SK-N-SH (cell line): ENCODE results near the gene SPINT3. TPM values are rescaled to one million over a fixed set of nuclear protein-coding genes. Genes with fewer than 3 reads are reported as not detected.

Experiments
- CTCF ChIA-PET: fragments of 300-600, 350-600 bp; formaldehyde crosslinking; extraction: SDS; loops from one replicate; lab custom pipeline; 2021; lab: Yijun Ruan, JAX
- POLR2A ChIA-PET: fragments of 350-600 bp; sonication (Branson Sonifier 250); formaldehyde crosslinking; extraction: SDS; loops from one replicate; lab custom pipeline; 2020; ENCODE audit warnings: antibody characterized with exemption, inconsistent platforms; lab: Yijun Ruan, JAX
- DNase-seq: peaks from one replicate; pipeline ENCODE4 v3.0.0; 2012
- H2AFZ ChIP-seq: fragments of 200-600 bp; sonication (generic); 2 replicates; pipeline ENCODE4 v1.8.1; 2016; ENCODE audit warnings: antibody characterized with exemption, mild to moderate bottlenecking, low read depth
- H3F3A ChIP-seq: fragments of 200-600 bp; sonication (generic); replicated peaks from 2 replicates; pipeline ENCODE3; 2016; ENCODE audit warnings: antibody characterized with exemption, mild to moderate bottlenecking; ENCODE audit not compliant: insufficient read depth
- H3K27ac ChIP-seq, 2 experiments: fragments of 200-500 bp in 1 of 2; fragments of 200-600 bp in 1 of 2; sonication (Bioruptor generic) in 1 of 2; sonication (generic), shearing (Covaris generic) in 1 of 2; 2 replicates each; pipeline versions ENCODE4 v1.5.1 to v1.6.1; 2014 to 2016; ENCODE audit warnings: low read depth in 2 of 2, inconsistent platforms in 1 of 2, low read length in 1 of 2, mild to moderate bottlenecking in 1 of 2, mixed read lengths in 1 of 2
- H3K27me3 ChIP-seq: fragments of 200-600 bp; sonication (generic), shearing (Covaris generic); 2 replicates; pipeline ENCODE4 v1.6.1; 2016; ENCODE audit warnings: mixed run types; ENCODE audit not compliant: insufficient read depth
- H3K36me3 ChIP-seq, 2 experiments: fragments of 200-500 bp in 1 of 2; fragments of 200-600 bp in 1 of 2; sonication (Bioruptor generic) in 1 of 2; sonication (generic) in 1 of 2; replicated peaks in 1 of 2; 2 replicates each; pipeline versions ENCODE3 to v1.5.1; 2014 to 2016; ENCODE audit warnings: low read length in 1 of 2, mild to moderate bottlenecking in 1 of 2; ENCODE audit not compliant: insufficient read depth in 2 of 2, control insufficient read depth in 1 of 2
- H3K4me1 ChIP-seq, 2 experiments: fragments of 200-500 bp in 1 of 2; fragments of 200-600 bp in 1 of 2; sonication (Bioruptor generic) in 1 of 2; sonication (generic), shearing (Covaris generic) in 1 of 2; 2 replicates each; pipeline versions ENCODE4 v1.5.1 to v1.6.1; 2014 to 2016; ENCODE audit warnings: low read depth in 1 of 2, low read length in 1 of 2, mixed run types in 1 of 2; ENCODE audit not compliant: insufficient read depth in 2 of 2, control insufficient read depth in 1 of 2
- H3K4me2 ChIP-seq: fragments of 200-600 bp; sonication (generic), shearing (Covaris generic); 2 replicates; pipeline ENCODE4 v1.6.1; 2017; ENCODE audit warnings: mixed run types
- H3K4me3 ChIP-seq, 2 experiments: fragments of 200-500 bp in 1 of 2; fragments of 200-600 bp in 1 of 2; sonication (Bioruptor generic) in 1 of 2; sonication (generic), shearing (Covaris generic) in 1 of 2; 2 replicates each; pipeline versions ENCODE4 v1.5.1 to v1.8.1; 2014 to 2016; ENCODE audit warnings: low read depth in 2 of 2, inconsistent platforms in 1 of 2, low read length in 1 of 2, mild to moderate bottlenecking in 1 of 2, mixed read lengths in 1 of 2, moderate library complexity in 1 of 2
- H3K79me2 ChIP-seq: fragments of 200-600 bp; sonication (generic); 2 replicates; pipeline ENCODE4 v1.8.1; 2017; ENCODE audit warnings: mild to moderate bottlenecking; ENCODE audit not compliant: insufficient read depth
- H3K9ac ChIP-seq: fragments of 200-600 bp; sonication (generic); 2 replicates; pipeline ENCODE4 v1.6.1; 2017; ENCODE audit warnings: mixed run types
- H3K9me2 ChIP-seq: fragments of 200-600 bp; sonication (generic); 2 replicates; pipeline ENCODE4 v1.6.1; 2017; ENCODE audit warnings: mixed run types
- H3K9me3 ChIP-seq: fragments of 200-600 bp; sonication (generic); 2 replicates; pipeline ENCODE4 v1.6.1; 2017; ENCODE audit warnings: mixed run types, mild to moderate bottlenecking, moderate library complexity
- H4K20me1 ChIP-seq: fragments of 200-600 bp; sonication (generic); 2 replicates; pipeline ENCODE4 v1.6.1; 2017; ENCODE audit warnings: mild to moderate bottlenecking, mixed run types; ENCODE audit not compliant: insufficient read depth
- CHD2 ChIP-seq: fragments of 150-350 bp; IDR thresholded peaks from 2 replicates; pipeline ENCODE4 v1.6.1; 2018; ENCODE audit warnings: low read length; ENCODE audit not compliant: partially characterized antibody
- ELF1 ChIP-seq: IDR thresholded peaks from 2 replicates; pipeline ENCODE4 v1.4.0; 2012
- EP300 ChIP-seq, 2 experiments: IDR thresholded peaks; 2 replicates each; pipeline versions ENCODE4 v1.4.0 to v1.6.1; 2012; ENCODE audit warnings: borderline replicate concordance in 1 of 2, low read depth in 1 of 2, low read length in 1 of 2
- EZH2phosphoT487 ChIP-seq: fragments of 200-600 bp; sonication (generic); IDR thresholded peaks from 2 replicates; pipeline ENCODE4 v1.6.1; 2017; ENCODE audit warnings: low read depth, mixed run types, mild to moderate bottlenecking, antibody characterized with exemption, moderate library complexity, borderline replicate concordance
- GATA2 ChIP-seq: sonication (generic); formaldehyde crosslinking; IDR thresholded peaks from 2 replicates; pipeline ENCODE4 v1.5.0; 2020; ENCODE audit warnings: mild to moderate bottlenecking, missing genetic modification reagents
- MEF2A ChIP-seq: IDR thresholded peaks from 2 replicates; pipeline ENCODE4 v1.4.0; 2012; ENCODE audit warnings: low read depth, borderline replicate concordance
- TEAD4 ChIP-seq: IDR thresholded peaks from 2 replicates; pipeline ENCODE4 v1.4.0; 2012; ENCODE audit warnings: mild to moderate bottlenecking, borderline replicate concordance; ENCODE audit not compliant: insufficient read depth
- YY1 ChIP-seq: IDR thresholded peaks from 2 replicates; pipeline ENCODE4 v1.4.0; 2012; ENCODE audit warnings: low read depth, mild to moderate bottlenecking
- WGBS: methylation state at CpG from one replicate; pipeline ENCODE4 v1.1.6; 2017; ENCODE audit warnings: low lambda C conversion rate; 5-methylcytosine and 5-hydroxymethylcytosine counted together
- polyA plus RNA-seq, 3 experiments: library from polyadenylated mRNA; depleted of rRNA; stranded (reverse); fragments of >200 nt; gene quantifications; 2 replicates each; pipeline ENCODE4 v1.2.3, GENCODE V29; 2012
- TF ChIP-seq, protein P1 (sequence below): IDR thresholded peaks from 2 replicates; pipeline ENCODE4 v1.4.0; 2012; ENCODE audit warnings: low read depth, borderline replicate concordance
- TF ChIP-seq, protein P2 (sequence below): IDR thresholded peaks from 2 replicates; pipeline ENCODE4 v1.6.1; 2012; ENCODE audit warnings: mild to moderate bottlenecking, low read depth, low read length, moderate library complexity
- TF ChIP-seq, protein P3 (sequence below): fragments of 200-600 bp; sonication (generic); IDR thresholded peaks from 2 replicates; pipeline ENCODE4 v1.6.1; 2017; ENCODE audit warnings: antibody characterized with exemption, mild to moderate bottlenecking, moderate library complexity

Gene SPINT3, protein sequence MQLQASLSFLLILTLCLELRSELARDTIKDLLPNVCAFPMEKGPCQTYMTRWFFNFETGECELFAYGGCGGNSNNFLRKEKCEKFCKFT
- polyA plus RNA-seq (2012; rRNA removed): not detected in 2 replicates
- polyA plus RNA-seq (2012; cell fraction: cytosol; rRNA removed): not detected in 2 replicates
- not detected in 2 replicates for polyA plus RNA-seq (2012; cell fraction: nucleus; rRNA removed)

DNA sequence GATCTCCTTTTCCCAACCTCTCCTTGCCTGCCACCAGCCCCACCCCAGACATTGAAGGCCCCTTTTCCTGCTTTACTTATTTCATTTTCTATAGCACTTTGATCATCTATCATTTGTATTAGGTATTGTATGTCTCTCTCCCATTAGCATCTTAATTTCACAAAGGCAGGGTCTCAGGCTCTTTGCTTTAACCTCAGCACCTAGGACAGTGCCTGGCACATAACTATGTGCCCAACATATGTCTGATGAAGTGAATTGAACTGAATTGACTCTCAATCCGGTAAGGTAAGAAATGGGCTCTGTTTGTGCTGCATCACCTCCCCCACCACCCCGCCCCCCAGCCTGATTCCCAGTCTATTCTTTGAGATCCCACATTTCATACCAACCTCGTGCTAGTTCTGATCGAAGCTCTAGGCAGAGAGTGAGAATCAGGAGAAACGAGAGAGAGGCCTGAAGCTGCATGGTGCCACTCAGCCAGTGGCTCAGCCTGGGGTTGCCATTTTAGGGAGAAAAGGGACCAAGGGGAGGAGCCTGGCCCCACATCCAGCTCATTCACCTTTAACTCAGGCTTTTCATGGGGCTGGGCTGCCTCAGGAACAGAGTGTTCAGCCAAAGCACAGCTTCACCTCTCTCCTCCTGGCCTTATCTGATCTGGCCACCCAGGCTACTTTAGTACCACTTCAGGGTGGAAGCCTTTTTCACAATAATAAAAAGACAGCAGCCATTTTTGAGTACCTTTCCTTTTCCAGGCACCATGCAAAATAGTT is at the start of gene SPINT3:
Gene SPINT3 (minus strand): TSS at position 476 of the 767 bp plus-strand sequence. CDS start 14 bp downstream, at position 462.
- ChIA-PET POLR2A (no interaction called here), CTCF (interaction anchor here (0.6 kb wide), 1 partner anchor 23 kb away, joined by 4 read pairs; no protein-coding TSS in a partner anchor)
- Histone ChIP-seq H4K20me1 (no peaks in the 10 kb centered on the region), H3K9me3 (no peaks in the 10 kb centered on the region), H3K4me1 (no peaks in the 10 kb centered on the region), H3K36me3 (no peaks in the 10 kb centered on the region), H3K9me2 (no peaks in the 10 kb centered on the region), H3F3A (no peaks in the 10 kb centered on the region), H3K79me2 (no peaks in the 10 kb centered on the region), H3K4me3 (no peak within 1 kb of the TSS), H3K27ac (no peak within 1 kb of the TSS), H3K9ac (no peak within 1 kb of the TSS), H2AFZ (no peak within 1 kb of the TSS), H3K27me3 (no peaks in the 10 kb centered on the region; the same call in none of the 2 replicates), H3K4me2 (no peak within 1 kb of the TSS)
- TF ChIP-seq, protein P1, sequence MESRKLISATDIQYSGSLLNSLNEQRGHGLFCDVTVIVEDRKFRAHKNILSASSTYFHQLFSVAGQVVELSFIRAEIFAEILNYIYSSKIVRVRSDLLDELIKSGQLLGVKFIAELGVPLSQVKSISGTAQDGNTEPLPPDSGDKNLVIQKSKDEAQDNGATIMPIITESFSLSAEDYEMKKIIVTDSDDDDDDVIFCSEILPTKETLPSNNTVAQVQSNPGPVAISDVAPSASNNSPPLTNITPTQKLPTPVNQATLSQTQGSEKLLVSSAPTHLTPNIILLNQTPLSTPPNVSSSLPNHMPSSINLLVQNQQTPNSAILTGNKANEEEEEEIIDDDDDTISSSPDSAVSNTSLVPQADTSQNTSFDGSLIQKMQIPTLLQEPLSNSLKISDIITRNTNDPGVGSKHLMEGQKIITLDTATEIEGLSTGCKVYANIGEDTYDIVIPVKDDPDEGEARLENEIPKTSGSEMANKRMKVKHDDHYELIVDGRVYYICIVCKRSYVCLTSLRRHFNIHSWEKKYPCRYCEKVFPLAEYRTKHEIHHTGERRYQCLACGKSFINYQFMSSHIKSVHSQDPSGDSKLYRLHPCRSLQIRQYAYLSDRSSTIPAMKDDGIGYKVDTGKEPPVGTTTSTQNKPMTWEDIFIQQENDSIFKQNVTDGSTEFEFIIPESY: no peak
- TF ChIP-seq ELF1: no peak
- TF ChIP-seq, protein P2, sequence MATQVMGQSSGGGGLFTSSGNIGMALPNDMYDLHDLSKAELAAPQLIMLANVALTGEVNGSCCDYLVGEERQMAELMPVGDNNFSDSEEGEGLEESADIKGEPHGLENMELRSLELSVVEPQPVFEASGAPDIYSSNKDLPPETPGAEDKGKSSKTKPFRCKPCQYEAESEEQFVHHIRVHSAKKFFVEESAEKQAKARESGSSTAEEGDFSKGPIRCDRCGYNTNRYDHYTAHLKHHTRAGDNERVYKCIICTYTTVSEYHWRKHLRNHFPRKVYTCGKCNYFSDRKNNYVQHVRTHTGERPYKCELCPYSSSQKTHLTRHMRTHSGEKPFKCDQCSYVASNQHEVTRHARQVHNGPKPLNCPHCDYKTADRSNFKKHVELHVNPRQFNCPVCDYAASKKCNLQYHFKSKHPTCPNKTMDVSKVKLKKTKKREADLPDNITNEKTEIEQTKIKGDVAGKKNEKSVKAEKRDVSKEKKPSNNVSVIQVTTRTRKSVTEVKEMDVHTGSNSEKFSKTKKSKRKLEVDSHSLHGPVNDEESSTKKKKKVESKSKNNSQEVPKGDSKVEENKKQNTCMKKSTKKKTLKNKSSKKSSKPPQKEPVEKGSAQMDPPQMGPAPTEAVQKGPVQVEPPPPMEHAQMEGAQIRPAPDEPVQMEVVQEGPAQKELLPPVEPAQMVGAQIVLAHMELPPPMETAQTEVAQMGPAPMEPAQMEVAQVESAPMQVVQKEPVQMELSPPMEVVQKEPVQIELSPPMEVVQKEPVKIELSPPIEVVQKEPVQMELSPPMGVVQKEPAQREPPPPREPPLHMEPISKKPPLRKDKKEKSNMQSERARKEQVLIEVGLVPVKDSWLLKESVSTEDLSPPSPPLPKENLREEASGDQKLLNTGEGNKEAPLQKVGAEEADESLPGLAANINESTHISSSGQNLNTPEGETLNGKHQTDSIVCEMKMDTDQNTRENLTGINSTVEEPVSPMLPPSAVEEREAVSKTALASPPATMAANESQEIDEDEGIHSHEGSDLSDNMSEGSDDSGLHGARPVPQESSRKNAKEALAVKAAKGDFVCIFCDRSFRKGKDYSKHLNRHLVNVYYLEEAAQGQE: peak; percentile 86
- WGBS: 5% methylated on average over 5 of the region's 5 CpGs
- no peak for DNase-seq

DNA sequence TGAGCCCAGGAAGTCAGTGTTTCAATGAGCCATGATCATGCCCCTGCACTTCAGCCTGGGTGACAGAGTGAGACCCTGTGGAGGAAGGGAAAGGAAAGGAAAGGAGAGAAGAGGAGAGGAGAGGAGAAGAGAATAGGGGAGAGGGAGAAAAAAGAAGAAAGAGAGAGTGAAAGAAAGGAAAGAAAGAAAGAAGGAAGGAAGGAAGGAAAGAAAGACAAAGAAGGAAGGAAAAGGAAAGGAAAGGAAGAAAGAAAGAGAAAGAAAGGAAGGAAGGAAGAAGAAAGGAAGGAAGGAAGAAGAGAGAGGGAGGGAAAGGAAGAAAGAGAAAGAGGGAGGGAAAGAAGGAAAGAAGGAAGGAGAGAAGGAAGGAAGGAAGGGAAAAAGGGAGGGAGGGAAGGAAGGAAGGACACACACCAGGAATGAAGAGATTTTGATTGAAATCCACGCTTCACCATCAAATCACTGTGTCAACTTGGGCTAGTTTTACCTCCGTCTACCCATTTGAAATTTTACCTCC is 49.4 kb upstream of the SPINT3 start:
- no peak overlapping the region for H3K4me2 ChIP-seq
- H2AFZ ChIP-seq: no peak overlapping the region
- no peaks in the 10 kb centered on the region; the same call in 1 of the 2 replicates for H3K27me3 ChIP-seq
- H3K4me3 ChIP-seq: no peak overlapping the region
- TF ChIP-seq, protein P3, sequence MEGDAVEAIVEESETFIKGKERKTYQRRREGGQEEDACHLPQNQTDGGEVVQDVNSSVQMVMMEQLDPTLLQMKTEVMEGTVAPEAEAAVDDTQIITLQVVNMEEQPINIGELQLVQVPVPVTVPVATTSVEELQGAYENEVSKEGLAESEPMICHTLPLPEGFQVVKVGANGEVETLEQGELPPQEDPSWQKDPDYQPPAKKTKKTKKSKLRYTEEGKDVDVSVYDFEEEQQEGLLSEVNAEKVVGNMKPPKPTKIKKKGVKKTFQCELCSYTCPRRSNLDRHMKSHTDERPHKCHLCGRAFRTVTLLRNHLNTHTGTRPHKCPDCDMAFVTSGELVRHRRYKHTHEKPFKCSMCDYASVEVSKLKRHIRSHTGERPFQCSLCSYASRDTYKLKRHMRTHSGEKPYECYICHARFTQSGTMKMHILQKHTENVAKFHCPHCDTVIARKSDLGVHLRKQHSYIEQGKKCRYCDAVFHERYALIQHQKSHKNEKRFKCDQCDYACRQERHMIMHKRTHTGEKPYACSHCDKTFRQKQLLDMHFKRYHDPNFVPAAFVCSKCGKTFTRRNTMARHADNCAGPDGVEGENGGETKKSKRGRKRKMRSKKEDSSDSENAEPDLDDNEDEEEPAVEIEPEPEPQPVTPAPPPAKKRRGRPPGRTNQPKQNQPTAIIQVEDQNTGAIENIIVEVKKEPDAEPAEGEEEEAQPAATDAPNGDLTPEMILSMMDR: no peak
- TF ChIP-seq YY1 (no peak), TEAD4 (no peak), GATA2 (CRISPR knock-in tag) (no peak), EP300 (IDR thresholded peaks at IDR 0.05; ENCODE audit: borderline replicate concordance in 1 of 2, low read depth in 1 of 2, low read length in 1 of 2) (no peak), CHD2 (no peak), EZH2phosphoT487 (no peak), MEF2A (no peak)
- TF ChIP-seq, all 33 proteins: peak for 0
- Histone ChIP-seq H3K27ac (no peak overlapping the region), H3K79me2 (no peaks in the 10 kb centered on the region), H4K20me1 (no peaks in the 10 kb centered on the region), H3F3A (no peaks in the 10 kb centered on the region), H3K9ac (no peak overlapping the region), H3K9me3 (no peaks in the 10 kb centered on the region), H3K36me3 (no peaks in the 10 kb centered on the region), H3K4me1 (no peaks in the 10 kb centered on the region), H3K9me2 (no peaks in the 10 kb centered on the region)
- CTCF ChIA-PET: no interaction called here
- DNase-seq: no peak
- 0% methylated on average over 2 of the region's 2 CpGs for WGBS
- POLR2A ChIA-PET: no interaction called here
